GM12892 (cell line): ENCODE results near the gene VPS13D.

ENCODE experiments used
- POLR2A ChIP-seq: IDR thresholded peaks from 2 replicates; pipeline ENCODE4 v1.6.1; 2011; ENCODE audit warnings: low read depth, low read length, control low read depth
- POLR2AphosphoS5 ChIP-seq: IDR thresholded peaks from 2 replicates; pipeline ENCODE4 v1.6.1; 2011; ENCODE audit warnings: low read depth, low read length, control low read depth

- TF ChIP-seq POLR2A: no peak
- TF ChIP-seq POLR2AphosphoS5: no peak
These were observed 186.9 kb downstream of the VPS13D start for GRCh38 chr1:12416744-12417143.
